ENCODE data around the gene IL36RN. TPM values are rescaled to one million over a fixed set of nuclear protein-coding genes. Genes with fewer than 3 reads are reported as not detected.
"Not testable (repeated sequence)": the region's sequence is repeated elsewhere in the genome, so short reads cannot be mapped to it uniquely, and the experiment has no call there.

The IL36RN gene
- total RNA-seq, 1 experiment from 2014 or later = 1.7 TPM

- H3K36me3 ChIP-seq (ENCODE audit: low read depth) = no peaks in the 10 kb centered on the region
- no peak for DNase-seq
- H3K27ac ChIP-seq = no peak overlapping the region
- no peak overlapping the region for H2AFZ ChIP-seq
- BruUV-seq (replicated peaks) = no TSS peak
- H4K20me1 ChIP-seq (ENCODE audit: insufficient read depth) = no peaks in the 10 kb centered on the region
- ChIA-PET CTCF (no interaction called here), POLR2A (ENCODE audit: unreplicated experiment) (no interaction called here)
- H3K79me2 ChIP-seq (ENCODE audit: low read depth) = no peaks in the 10 kb centered on the region
- H3F3A ChIP-seq (ENCODE audit: insufficient read depth, low read depth) = no peaks in the 10 kb centered on the region
- no peak overlapping the region for H3K4me3 ChIP-seq
- intact Hi-C loops (cut with micrococcal nuclease; ENCODE audit: unreplicated experiment) = no loop called here
- no peaks in the 10 kb centered on the region for H3K4me1 ChIP-seq (replicated peaks; ENCODE audit: insufficient read depth)
- H3K4me2 ChIP-seq = no peak overlapping the region
- no peaks in the 10 kb centered on the region for H3K9me3 ChIP-seq (ENCODE audit: insufficient read depth, low read depth)
- H3K27me3 ChIP-seq (ENCODE audit: insufficient read depth, low read depth) = no peaks in the 10 kb centered on the region
- TF ChIP-seq, protein P1, sequence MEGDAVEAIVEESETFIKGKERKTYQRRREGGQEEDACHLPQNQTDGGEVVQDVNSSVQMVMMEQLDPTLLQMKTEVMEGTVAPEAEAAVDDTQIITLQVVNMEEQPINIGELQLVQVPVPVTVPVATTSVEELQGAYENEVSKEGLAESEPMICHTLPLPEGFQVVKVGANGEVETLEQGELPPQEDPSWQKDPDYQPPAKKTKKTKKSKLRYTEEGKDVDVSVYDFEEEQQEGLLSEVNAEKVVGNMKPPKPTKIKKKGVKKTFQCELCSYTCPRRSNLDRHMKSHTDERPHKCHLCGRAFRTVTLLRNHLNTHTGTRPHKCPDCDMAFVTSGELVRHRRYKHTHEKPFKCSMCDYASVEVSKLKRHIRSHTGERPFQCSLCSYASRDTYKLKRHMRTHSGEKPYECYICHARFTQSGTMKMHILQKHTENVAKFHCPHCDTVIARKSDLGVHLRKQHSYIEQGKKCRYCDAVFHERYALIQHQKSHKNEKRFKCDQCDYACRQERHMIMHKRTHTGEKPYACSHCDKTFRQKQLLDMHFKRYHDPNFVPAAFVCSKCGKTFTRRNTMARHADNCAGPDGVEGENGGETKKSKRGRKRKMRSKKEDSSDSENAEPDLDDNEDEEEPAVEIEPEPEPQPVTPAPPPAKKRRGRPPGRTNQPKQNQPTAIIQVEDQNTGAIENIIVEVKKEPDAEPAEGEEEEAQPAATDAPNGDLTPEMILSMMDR (conservative IDR thresholded peaks at IDR 0.05) = no peak
- no peak for TF ChIP-seq EZH2 (IDR thresholded peaks at IDR 0.05; ENCODE audit: low read depth)
- no peaks in the 10 kb centered on the region for H3K9me2 ChIP-seq (ENCODE audit: insufficient read depth)
Observed at GRCh38 chr2:113092864-113093612, 34.0 kb downstream of the IL36RN start.

DNA sequence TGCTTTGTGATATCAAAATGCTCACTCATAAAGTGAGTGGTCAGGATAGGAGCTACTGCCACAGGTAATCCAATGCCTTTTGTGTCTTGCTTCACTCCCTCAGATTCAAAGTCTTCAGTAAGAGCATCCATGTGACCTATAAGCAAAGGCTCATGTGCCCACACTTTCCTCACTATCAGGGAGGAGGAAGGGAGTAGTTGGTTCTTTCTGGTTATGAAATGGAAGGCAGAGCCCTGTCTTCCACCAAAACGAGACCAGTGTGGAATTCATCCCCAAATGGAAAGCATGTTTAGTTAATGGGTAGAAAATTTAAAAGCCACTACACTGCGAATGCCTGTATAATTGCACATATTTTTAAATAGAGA, 34.6 kb downstream of the IL36RN start:
- H3K79me2 ChIP-seq (ENCODE audit: low read depth) = no peaks in the 10 kb centered on the region
- H3K27me3 ChIP-seq (ENCODE audit: insufficient read depth, low read depth) = no peaks in the 10 kb centered on the region
- H2AFZ ChIP-seq = no peak overlapping the region
- no peaks in the 10 kb centered on the region for H3K9me2 ChIP-seq (ENCODE audit: insufficient read depth)
- H3K4me2 ChIP-seq = no peak overlapping the region
- H3K27ac ChIP-seq = no peak overlapping the region
- ChIA-PET CTCF (no interaction called here), POLR2A (ENCODE audit: unreplicated experiment) (no interaction called here)
- H3F3A ChIP-seq (ENCODE audit: insufficient read depth, low read depth) = no peaks in the 10 kb centered on the region
- intact Hi-C loops (cut with micrococcal nuclease; ENCODE audit: unreplicated experiment) = no loop called here
- no peak overlapping the region for H3K4me3 ChIP-seq
- no peaks in the 10 kb centered on the region for H3K36me3 ChIP-seq (ENCODE audit: low read depth)
- H3K4me1 ChIP-seq (replicated peaks; ENCODE audit: insufficient read depth) = no peaks in the 10 kb centered on the region
- DNase-seq = no peak
- H3K9me3 ChIP-seq (ENCODE audit: insufficient read depth, low read depth) = no peaks in the 10 kb centered on the region
- TF ChIP-seq, protein P1 (conservative IDR thresholded peaks at IDR 0.05) = no peak
- no peak for TF ChIP-seq EZH2 (IDR thresholded peaks at IDR 0.05; ENCODE audit: low read depth)
- H4K20me1 ChIP-seq (ENCODE audit: insufficient read depth) = no peaks in the 10 kb centered on the region
- BruUV-seq (replicated peaks) = no TSS peak

GRCh38 chr2:113096306-113096705, 37.3 kb downstream of the IL36RN start:
- H3K4me2 ChIP-seq; H3F3A ChIP-seq (ENCODE audit: insufficient read depth, low read depth); H4K20me1 ChIP-seq (ENCODE audit: insufficient read depth); H3K27ac ChIP-seq; H3K9me3 ChIP-seq (ENCODE audit: insufficient read depth, low read depth); H3K79me2 ChIP-seq (ENCODE audit: low read depth); intact Hi-C loops (cut with micrococcal nuclease; ENCODE audit: unreplicated experiment); DNase-seq; H3K27me3 ChIP-seq (ENCODE audit: insufficient read depth, low read depth); POLR2A ChIA-PET (ENCODE audit: unreplicated experiment); H3K36me3 ChIP-seq (ENCODE audit: low read depth); H3K4me3 ChIP-seq; H2AFZ ChIP-seq; CTCF ChIA-PET; H3K4me1 ChIP-seq (replicated peaks; ENCODE audit: insufficient read depth); H3K9me2 ChIP-seq (ENCODE audit: insufficient read depth); BruUV-seq (replicated peaks): not testable (repeated sequence)

DNA sequence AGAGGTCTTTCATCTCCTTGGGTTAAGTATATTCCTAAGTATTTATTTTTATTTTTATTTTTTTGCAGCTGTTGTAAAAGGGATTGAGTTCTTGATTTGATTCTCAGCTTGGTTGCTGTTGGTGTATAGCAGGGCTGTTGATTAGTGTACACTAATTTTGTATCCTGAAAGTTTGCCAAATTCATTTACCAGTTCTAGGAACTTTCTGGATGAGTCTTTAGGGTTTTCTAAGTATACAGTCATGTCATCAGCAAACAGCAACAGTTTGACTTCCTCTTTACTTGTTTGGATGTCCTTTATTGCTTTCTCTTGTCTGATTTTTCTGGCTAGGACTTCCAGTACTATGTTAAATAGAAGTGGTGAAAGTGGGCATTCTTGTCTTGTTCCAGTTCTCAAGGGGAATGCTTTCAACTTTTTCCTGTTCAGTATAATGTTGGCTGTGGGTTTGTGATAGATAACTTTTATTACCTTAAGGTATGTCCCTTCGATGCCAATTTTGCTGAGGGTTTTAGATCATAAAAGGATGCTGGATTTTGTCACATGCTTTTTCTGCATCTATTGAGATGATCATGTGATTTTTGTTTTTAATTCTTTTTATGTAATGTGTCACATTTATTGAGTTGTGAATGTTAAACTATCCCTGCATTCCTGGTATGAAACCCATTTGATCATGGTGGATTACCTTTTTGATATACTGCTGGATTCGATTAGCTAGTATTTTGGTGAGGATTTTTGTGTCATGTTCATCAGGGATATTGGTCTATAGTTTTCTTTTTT, 38.0 kb downstream of the IL36RN start:
- H3K36me3 ChIP-seq (ENCODE audit: low read depth); H4K20me1 ChIP-seq (ENCODE audit: insufficient read depth); H3K4me1 ChIP-seq (replicated peaks; ENCODE audit: insufficient read depth); H3K4me3 ChIP-seq; H3K4me2 ChIP-seq; H3F3A ChIP-seq (ENCODE audit: insufficient read depth, low read depth); H3K79me2 ChIP-seq (ENCODE audit: low read depth); DNase-seq; H3K27ac ChIP-seq; H3K9me3 ChIP-seq (ENCODE audit: insufficient read depth, low read depth); intact Hi-C loops (cut with micrococcal nuclease; ENCODE audit: unreplicated experiment); CTCF ChIA-PET; H3K9me2 ChIP-seq (ENCODE audit: insufficient read depth); H3K27me3 ChIP-seq (ENCODE audit: insufficient read depth, low read depth); BruUV-seq (replicated peaks); H2AFZ ChIP-seq: not testable (repeated sequence)
- POLR2A ChIA-PET (ENCODE audit: unreplicated experiment) = interaction anchor here (0.7 kb wide), 1 partner anchor 141 kb away, joined by 3 read pairs; no protein-coding TSS in a partner anchor
